Measurements from ENCODE around the gene ARMC12. TPM values are rescaled to one million over a fixed set of nuclear protein-coding genes. Genes with fewer than 3 reads are reported as not detected.
A peak's percentile ranks its signal among the peaks of the same experiment; 100 is the strongest.

ARMC12 gene
- total RNA-seq, 1 donor from 2014 or later, result 0.53 TPM

DNA sequence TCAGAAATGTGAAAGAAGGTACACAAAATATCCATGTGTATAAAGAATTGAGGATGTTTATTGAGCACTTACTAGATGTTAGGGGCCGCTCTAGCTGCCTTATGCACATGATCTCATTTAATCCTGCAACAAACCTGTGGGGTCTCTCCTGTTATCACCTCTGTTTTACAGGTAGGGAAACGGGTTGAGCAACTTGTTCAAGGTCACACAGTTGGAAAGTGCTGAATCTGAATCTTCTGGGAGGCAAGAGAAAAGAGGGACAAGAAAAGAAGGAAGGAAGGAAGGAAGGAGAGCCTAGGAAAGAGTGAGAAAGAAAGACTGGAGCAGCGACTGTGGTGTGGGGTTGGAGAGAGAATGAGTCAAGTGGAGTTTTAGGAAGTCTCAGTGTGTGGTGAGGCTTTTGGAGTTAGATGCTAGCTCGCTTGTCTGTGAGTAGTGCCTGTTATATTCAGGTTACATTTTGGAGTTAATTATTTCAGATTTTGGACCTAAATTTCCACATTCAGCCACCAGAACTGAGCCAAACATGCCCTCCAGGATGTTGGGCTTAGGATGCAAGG lies 51.7 kb downstream of the ARMC12 start:
- TF ChIP-seq, protein P1, sequence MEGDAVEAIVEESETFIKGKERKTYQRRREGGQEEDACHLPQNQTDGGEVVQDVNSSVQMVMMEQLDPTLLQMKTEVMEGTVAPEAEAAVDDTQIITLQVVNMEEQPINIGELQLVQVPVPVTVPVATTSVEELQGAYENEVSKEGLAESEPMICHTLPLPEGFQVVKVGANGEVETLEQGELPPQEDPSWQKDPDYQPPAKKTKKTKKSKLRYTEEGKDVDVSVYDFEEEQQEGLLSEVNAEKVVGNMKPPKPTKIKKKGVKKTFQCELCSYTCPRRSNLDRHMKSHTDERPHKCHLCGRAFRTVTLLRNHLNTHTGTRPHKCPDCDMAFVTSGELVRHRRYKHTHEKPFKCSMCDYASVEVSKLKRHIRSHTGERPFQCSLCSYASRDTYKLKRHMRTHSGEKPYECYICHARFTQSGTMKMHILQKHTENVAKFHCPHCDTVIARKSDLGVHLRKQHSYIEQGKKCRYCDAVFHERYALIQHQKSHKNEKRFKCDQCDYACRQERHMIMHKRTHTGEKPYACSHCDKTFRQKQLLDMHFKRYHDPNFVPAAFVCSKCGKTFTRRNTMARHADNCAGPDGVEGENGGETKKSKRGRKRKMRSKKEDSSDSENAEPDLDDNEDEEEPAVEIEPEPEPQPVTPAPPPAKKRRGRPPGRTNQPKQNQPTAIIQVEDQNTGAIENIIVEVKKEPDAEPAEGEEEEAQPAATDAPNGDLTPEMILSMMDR (IDR thresholded peaks at IDR 0.05; ENCODE audit: insufficient read depth, low read length, severe bottlenecking), result no peak
- peak; percentile 64 for FAIRE-seq

DNA sequence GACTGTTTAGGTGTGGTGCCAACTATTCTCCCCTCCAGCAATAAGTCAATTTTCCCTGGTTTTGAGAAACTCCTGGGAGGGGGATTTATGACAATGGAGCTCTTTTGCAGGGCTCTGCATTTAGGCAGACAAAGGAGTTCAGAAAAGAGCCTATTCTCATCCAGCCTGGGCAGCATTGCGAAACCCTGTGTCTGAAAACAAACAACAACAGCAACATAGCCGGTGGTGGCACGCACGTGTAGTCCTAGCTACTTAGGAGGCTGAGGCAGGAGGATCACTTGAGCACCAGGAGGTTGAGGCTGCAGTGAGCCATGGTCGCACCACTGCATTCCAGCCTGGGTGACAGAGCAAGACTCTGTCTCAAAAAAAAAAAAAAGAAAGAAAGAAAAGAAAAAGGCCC lies 53.9 kb downstream of the ARMC12 start:
- Histone ChIP-seq H3K27me3 (ENCODE audit: control insufficient read depth, insufficient read depth, low read length) (peaks cover 15% of the 10 kb centered on the region), H3K36me3 (ENCODE audit: control insufficient read depth, insufficient read depth, low read length) (no peaks in the 10 kb centered on the region), H3K4me3 (ENCODE audit: low read depth, low read length) (no peak overlapping the region)
- DNase-seq (ENCODE audit: low read depth) (no peak), FAIRE-seq (no peak)
- TF ChIP-seq, protein P1 (IDR thresholded peaks at IDR 0.05; ENCODE audit: insufficient read depth, low read length, severe bottlenecking), result no peak

More for the DNA sequence above, 51.7 kb downstream of the ARMC12 start:
- no peak for DNase-seq (ENCODE audit: low read depth)
- Histone ChIP-seq H3K36me3 (ENCODE audit: control insufficient read depth, insufficient read depth, low read length) (no peaks in the 10 kb centered on the region), H3K4me3 (ENCODE audit: low read depth, low read length) (no peak overlapping the region), H3K27me3 (ENCODE audit: control insufficient read depth, insufficient read depth, low read length) (peaks cover 14% of the 10 kb centered on the region)

DNA sequence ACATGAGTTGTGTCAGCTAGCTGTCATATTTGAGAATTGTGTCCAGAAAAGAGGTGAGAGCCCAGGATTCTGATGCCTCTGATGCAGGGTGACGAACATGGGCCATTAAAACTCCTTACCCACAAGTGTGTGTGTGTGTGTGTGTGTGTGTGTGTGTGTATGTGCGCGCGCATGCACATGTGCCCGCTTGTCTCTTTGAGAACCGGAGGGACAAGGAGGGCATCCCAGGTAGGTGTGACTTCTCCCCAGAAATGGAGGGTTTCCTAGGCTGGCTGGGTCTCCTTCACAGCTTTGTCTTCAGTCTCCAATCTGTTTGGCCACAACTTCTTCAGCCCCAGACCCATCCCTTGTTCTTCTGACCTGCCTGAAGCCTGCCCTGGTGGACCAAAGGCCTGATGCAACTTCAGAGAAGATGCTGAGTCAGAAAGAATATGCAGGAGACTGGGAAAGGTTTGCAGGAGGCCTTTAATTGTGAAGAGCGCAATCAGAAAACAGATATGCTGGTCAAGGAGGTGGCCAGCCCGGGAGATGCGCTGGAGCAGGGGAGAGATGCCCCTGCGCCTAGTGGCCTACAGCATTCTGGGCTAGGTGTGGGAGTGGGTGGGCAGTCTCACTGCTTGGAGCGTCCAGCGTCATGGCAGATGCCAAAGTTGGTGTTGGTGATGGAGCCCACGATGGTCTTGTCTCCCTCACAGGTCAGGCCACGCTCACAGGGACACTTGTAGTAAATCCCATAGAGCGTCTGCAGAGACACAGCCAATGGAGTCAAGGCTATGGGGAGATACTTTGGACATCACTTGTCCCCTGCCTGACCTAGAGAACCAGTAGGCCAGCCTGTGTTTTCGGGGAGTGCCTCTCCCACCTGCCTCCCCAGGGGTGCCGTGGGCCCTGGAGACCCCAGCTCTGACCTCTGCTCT lies 58.0 kb downstream of the ARMC12 start:
- Histone ChIP-seq H3K36me3 (ENCODE audit: control insufficient read depth, insufficient read depth, low read length) (no peaks in the 10 kb centered on the region), H3K4me3 (ENCODE audit: low read depth, low read length) (no peak overlapping the region), H3K27me3 (ENCODE audit: control insufficient read depth, insufficient read depth, low read length) (peaks cover 3% of the 10 kb centered on the region)
- DNase-seq (ENCODE audit: low read depth) (no peak), FAIRE-seq (peak; percentile 62)
- TF ChIP-seq, protein P1 (IDR thresholded peaks at IDR 0.05; ENCODE audit: insufficient read depth, low read length, severe bottlenecking), result no peak

DNA sequence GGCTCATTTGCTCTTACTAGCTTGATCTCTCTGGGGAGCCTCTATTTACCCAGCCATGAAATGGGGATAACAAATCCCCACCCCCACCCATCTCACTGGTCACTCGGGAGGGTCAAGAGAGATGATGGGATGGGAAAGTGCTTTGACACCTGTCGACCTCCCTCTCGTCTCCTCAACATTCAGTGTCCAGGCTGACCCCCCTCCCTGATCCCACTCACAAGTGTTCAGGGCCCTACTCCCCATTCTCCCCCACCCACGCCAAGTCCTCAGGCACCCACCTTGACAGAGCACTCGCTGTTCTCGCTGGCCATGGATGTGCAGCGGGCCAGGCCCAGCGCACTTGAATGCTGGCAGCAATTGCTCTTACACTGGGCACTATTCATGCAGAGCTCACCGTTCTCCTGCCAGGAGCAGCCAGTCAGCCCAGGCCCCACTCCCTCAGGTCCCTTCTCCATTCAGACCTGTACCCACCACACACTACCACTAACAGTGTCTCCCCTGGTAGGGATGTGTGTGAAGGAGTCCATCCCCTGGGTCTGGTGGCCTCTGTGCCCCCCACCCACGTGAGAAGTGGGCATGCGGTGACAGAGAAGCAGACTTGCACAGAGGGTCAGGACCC lies 58.7 kb downstream of the ARMC12 start:
- H3K36me3 ChIP-seq (ENCODE audit: control insufficient read depth, insufficient read depth, low read length), result no peaks in the 10 kb centered on the region
- no peak overlapping the region for H3K4me3 ChIP-seq (ENCODE audit: low read depth, low read length)
- FAIRE-seq (no peak), DNase-seq (ENCODE audit: low read depth) (no peak)
- TF ChIP-seq, protein P1 (IDR thresholded peaks at IDR 0.05; ENCODE audit: insufficient read depth, low read length, severe bottlenecking), result no peak
- H3K27me3 ChIP-seq (ENCODE audit: control insufficient read depth, insufficient read depth, low read length), result peaks cover 3% of the 10 kb centered on the region

DNA sequence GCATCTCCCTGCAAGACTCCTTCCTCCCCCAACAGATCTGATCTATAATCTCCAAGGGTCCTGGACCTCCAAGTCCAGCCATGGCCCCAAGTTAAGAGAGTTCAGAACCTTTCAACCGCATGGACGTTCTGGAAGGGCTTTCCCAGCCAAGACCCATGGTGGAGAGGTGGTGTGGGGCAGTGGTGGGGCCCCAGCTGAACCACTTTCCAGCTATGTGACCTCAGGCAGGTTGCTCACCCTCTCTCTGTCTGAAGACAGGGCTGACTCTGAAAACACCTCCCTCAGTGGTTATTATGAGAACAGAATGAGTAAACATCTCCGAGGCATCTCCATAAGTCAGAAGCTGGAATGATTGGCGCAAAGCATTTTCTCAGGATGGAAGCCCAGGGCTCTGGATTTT lies 59.4 kb downstream of the ARMC12 start:
- DNase-seq (ENCODE audit: low read depth) (peak; percentile 36), FAIRE-seq (no peak)
- H3K4me3 ChIP-seq (ENCODE audit: low read depth, low read length), result no peak overlapping the region
- H3K36me3 ChIP-seq (ENCODE audit: control insufficient read depth, insufficient read depth, low read length), result no peaks in the 10 kb centered on the region
- TF ChIP-seq, protein P1 (IDR thresholded peaks at IDR 0.05; ENCODE audit: insufficient read depth, low read length, severe bottlenecking), result no peak
- H3K27me3 ChIP-seq (ENCODE audit: control insufficient read depth, insufficient read depth, low read length), result peaks cover 3% of the 10 kb centered on the region
